ENCODE results near the gene RPL11. TPM values are rescaled to one million over a fixed set of nuclear protein-coding genes. Genes with fewer than 3 reads are reported as not detected.

The RPL11 gene
- total and polyA plus RNA-seq, 4 donors, result 270 to 816 (median 501) TPM

DNA sequence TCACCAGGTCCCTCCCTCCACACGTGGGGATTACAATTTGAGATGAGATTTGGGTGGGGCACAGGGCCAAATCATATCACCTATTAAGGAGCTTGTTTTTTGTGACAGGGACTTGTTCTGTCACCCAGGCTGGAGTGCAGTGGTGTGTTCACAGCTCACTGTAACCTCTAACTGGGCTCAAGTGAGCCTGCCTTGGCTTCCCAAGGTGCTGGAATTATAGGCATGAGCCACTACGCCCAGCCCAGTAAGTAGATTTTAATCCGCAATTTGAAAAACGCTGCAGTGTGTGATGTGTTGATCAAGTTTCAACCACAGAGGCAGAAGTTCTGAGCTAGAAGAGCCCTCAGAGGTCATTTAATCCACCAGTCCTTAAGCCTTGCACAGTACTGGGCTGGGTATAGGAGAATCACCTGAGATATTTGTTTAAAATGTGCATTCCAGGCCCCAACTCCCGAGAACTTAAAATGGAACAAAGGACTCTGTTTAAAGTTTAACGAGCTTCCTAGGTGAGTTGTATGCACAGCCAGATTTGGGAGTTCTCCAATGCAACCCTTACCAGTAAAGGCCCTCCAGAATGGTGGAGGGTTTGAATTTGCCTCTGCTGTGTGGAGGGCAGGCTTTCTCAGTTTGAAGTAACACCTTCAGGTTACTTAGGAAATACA, 13.4 kb downstream of the RPL11 start (continued):
- TF ChIP-seq, protein P1, sequence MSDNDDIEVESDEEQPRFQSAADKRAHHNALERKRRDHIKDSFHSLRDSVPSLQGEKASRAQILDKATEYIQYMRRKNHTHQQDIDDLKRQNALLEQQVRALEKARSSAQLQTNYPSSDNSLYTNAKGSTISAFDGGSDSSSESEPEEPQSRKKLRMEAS (IDR thresholded peaks at IDR 0.05), result no peak
- TF ChIP-seq RAD21 (IDR thresholded peaks at IDR 0.05), result peak; percentile 28 to 30
- TF ChIP-seq TAF1 (conservative IDR thresholded peaks at IDR 0.05), result no peak
- TF ChIP-seq YY1 (IDR thresholded peaks at IDR 0.05), result peak; percentile 71

DNA sequence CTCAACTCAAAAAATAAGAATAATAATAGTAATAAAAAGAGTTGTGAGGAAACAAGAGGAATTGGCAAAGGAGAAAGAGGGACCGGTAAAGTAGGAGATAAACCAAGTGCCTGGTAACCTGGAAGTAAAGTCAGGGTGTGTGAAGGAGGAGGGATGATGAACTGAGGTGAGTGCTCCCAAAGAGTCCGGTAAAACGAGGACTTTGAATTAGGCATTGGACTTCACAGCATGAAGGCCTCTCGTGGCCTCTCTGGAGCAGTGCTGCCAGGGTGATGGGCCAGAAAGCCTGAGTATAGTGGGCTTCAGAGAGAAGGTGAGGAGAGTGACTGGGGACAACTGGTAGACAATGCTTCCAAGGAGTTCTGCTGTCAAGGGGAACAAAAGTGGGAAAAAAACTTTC, 17.6 kb downstream of the RPL11 start:
- 95% methylated on average over 4 of the region's 4 CpGs for WGBS
- Histone ChIP-seq H3K4me3 (ENCODE audit: low read depth in 1 of 3, low read length in 3 of 3) (no peak overlapping the region), H3K36me3 (ENCODE audit: control insufficient read depth in 4 of 4, insufficient read depth in 3 of 4, low read depth in 1 of 4, low read length in 3 of 4) (peaks cover 0 to 3% (median 0%) of the 10 kb centered on the region in 4 donors), H3K9me3 (ENCODE audit: control insufficient read depth in 4 of 4, low read length in 3 of 4) (no peaks in the 10 kb centered on the region), H3K9ac (ENCODE audit: low read depth in 1 of 2, low read length in 2 of 2) (no peak overlapping the region), H3K4me1 (ENCODE audit: control insufficient read depth in 4 of 4, insufficient read depth in 4 of 4, low read length in 3 of 4) (peaks cover 9 to 14% (median 12%) of the 10 kb centered on the region in 4 donors), H3K27me3 (ENCODE audit: control insufficient read depth in 4 of 4, insufficient read depth in 4 of 4, low read length in 3 of 4) (no peaks in the 10 kb centered on the region), H3K27ac (ENCODE audit: low read depth in 1 of 2, low read length in 2 of 2) (no peak overlapping the region)
- no peak for TF ChIP-seq SP1 (IDR thresholded peaks at IDR 0.05)
- no peak for TF ChIP-seq HNF4G (IDR thresholded peaks at IDR 0.05)
- no peak for TF ChIP-seq HNF4A (conservative IDR thresholded peaks at IDR 0.05)
- TF ChIP-seq, protein P2, sequence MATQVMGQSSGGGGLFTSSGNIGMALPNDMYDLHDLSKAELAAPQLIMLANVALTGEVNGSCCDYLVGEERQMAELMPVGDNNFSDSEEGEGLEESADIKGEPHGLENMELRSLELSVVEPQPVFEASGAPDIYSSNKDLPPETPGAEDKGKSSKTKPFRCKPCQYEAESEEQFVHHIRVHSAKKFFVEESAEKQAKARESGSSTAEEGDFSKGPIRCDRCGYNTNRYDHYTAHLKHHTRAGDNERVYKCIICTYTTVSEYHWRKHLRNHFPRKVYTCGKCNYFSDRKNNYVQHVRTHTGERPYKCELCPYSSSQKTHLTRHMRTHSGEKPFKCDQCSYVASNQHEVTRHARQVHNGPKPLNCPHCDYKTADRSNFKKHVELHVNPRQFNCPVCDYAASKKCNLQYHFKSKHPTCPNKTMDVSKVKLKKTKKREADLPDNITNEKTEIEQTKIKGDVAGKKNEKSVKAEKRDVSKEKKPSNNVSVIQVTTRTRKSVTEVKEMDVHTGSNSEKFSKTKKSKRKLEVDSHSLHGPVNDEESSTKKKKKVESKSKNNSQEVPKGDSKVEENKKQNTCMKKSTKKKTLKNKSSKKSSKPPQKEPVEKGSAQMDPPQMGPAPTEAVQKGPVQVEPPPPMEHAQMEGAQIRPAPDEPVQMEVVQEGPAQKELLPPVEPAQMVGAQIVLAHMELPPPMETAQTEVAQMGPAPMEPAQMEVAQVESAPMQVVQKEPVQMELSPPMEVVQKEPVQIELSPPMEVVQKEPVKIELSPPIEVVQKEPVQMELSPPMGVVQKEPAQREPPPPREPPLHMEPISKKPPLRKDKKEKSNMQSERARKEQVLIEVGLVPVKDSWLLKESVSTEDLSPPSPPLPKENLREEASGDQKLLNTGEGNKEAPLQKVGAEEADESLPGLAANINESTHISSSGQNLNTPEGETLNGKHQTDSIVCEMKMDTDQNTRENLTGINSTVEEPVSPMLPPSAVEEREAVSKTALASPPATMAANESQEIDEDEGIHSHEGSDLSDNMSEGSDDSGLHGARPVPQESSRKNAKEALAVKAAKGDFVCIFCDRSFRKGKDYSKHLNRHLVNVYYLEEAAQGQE (IDR thresholded peaks at IDR 0.05), result no peak
- TF ChIP-seq FOXA1 (IDR thresholded peaks at IDR 0.05), result no peak
- no peak for TF ChIP-seq RAD21 (IDR thresholded peaks at IDR 0.05)
- no peak for TF ChIP-seq CTCF (IDR thresholded peaks at IDR 0.05; ENCODE audit: low read depth, low read length, missing input control)
- no peak for TF ChIP-seq FOXA2 (IDR thresholded peaks at IDR 0.05)
- TF ChIP-seq ATF3 (IDR thresholded peaks at IDR 0.05), result no peak
- TF ChIP-seq ZBTB33 (IDR thresholded peaks at IDR 0.05), result no peak
- no peak for TF ChIP-seq YY1 (IDR thresholded peaks at IDR 0.05)
- no peak for TF ChIP-seq GABPA (IDR thresholded peaks at IDR 0.05 in 1 of 2, conservative IDR thresholded peaks at IDR 0.05 in 1 of 2)
- TF ChIP-seq, protein P1 (IDR thresholded peaks at IDR 0.05), result no peak
- TF ChIP-seq TAF1 (conservative IDR thresholded peaks at IDR 0.05), result no peak
- no peak for TF ChIP-seq EGR1 (IDR thresholded peaks at IDR 0.05; ENCODE audit: low read depth in 2 of 2)
- no peak for TF ChIP-seq JUND (IDR thresholded peaks at IDR 0.05)
- no peak for TF ChIP-seq RXRA (IDR thresholded peaks at IDR 0.05)
- TF ChIP-seq NR2F2 (IDR thresholded peaks at IDR 0.05), result no peak
- no peak for DNase-seq (ENCODE audit: low spot score)
